ENCODE measurements around the gene LGR4.
"Not testable (repeated sequence)": the region's sequence is repeated elsewhere in the genome, so short reads cannot be mapped to it uniquely, and the experiment has no call there.

Gene LGR4

GRCh38 chr11:27459191-27459590, 13.4 kb downstream of the LGR4 start:
- no peak for DNase-seq (ENCODE audit: low spot score)

DNA sequence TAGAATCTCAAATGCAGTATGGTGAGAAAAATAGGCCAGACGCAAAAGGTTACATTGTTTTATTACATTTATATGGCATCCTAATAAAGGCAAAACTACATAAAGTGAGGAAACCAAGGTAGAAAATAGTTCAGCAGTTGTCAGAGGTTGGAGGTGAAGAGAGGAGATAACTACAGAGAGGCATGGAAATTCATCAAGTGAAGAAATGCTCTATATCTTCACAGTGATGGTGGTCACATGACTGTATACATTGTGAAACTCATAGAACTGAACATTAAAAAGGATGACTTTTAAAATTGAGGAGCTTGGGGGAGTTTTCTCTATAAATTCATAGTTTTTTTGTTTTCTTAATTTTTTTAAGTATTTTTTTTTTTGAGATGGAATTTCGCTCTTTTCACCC, 14.4 kb downstream of the LGR4 start:
- no peak for DNase-seq (ENCODE audit: low spot score)

DNA sequence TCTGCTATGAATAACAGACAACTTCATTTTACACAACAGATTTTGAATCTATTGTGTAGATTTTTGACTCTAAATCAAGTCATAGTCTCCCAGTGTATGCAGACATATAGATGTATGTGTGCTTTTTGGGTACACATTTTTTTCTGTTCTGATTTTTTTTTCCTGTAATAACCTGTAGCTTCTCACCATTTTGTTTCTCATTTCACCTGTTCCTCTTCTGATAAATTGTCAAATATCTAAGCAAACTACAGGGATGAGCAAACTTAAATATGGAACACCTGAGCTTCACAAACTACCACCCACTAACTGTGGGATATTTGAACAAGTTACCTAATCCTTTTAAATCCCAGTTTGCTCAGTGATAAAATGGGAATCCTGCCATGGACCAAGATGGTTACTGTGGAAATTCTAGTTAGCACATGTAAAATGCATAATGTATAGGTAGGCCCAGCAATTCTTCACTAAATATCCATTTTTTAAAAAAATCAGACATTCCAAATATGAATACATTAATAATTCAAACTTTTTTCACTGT, 15.7 kb downstream of the LGR4 start:
- DNase-seq (ENCODE audit: low spot score) = no peak

DNA sequence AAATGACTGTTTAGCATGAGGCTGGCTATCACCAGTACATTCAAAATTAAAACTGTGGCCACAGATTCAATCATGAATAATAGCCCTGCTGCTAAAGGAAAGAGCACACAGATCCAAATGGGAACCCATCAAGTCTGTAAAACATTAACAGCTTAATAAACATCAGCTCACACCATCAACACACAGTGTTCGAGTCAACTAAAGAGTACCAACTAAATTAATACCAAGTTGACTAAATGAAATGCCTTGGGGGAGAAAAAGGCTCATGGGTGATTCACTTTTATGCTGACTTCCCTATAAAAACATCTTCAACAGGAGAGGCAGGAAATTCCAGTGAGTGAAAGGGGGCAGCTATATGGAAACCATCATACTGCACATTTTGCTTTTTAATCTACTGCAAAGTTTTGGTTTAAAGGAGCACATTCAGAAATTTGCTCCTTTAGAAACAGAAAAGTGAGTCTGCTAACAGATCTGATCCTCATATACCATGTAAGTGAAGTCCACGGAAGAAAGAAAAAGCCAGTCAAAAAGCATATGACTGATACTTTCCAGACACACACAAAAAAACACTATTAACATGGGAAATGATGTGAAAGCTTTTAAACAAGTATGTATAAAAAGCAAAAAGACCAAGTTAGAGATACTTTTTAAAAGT, 16.3 kb downstream of the LGR4 start:
- DNase-seq (ENCODE audit: low spot score) = no peak

DNA sequence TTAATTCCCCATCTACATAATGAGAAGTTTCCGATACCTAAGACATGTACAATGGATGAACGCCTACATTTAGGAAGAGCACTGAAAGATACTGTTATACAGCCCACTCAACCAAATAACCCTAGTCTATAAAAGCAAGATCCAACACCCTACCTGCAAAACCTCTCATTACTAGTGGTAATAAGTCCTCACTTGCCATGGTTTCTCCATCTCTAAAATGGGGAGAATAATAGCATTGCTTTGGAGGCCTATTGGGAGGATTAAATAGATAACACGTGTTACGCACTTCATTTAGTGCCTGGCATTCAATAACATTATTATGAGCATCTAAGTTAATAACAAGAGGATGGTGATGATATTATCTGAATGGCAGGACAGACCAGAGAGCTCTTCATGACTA, 16.9 kb downstream of the LGR4 start:
- DNase-seq (ENCODE audit: low spot score) = no peak

GRCh38 chr11:27453701-27454100, 18.9 kb downstream of the LGR4 start:
- DNase-seq (ENCODE audit: low spot score) = no peak

GRCh38 chr11:27452147-27452546, 20.4 kb downstream of the LGR4 start:
- DNase-seq (ENCODE audit: low spot score) = no peak

DNA sequence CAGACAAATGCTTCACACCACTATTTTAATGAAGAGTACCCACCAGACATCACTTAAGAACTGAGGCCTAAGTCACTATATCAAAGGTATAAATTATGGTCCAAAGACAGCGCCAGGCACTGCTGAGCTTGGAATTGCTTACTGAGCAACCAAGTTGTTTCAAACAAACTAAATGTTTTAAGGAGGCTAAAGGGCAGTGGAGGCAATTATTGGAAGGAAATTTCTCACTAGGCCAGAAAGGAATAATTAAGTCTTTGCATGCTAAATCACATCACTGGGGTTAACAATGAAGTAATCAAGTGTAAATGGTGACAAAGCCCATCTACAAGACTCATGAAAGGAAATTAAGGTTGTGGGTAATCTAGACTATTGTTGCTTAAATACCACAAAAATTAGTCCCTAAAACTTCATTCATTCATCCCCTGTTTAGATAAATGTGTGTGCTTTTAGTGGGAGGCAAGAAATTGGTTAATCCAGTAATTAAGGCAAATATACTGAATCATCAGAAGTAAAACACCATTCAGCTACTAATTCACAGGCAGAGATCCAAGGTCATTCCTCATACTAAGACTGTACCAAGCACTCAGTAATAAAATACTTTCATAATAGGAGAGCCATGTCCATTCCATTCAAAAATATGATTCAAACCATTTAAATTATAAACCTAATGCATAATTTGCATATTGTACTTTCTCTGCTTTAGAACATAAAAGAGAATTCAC, 21.2 kb downstream of the LGR4 start:
- no peak for DNase-seq (ENCODE audit: low spot score)

DNA sequence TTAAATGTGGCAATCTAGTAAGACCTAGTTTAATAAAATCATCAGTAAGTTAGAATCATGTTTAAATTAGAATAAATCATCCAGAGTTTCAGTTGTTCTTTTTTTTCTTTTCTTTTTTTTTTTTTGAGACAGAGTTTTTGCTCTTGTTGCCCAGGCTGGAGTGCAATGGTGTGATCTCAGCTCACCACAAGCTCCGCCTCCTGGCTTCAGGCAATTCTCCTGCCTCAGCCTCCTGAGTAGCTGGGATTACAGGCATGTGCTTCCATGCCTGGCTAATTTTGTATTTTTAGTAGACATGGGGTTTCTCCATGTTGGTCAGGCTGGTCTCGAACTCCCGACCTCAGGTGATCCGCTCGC, 24.4 kb downstream of the LGR4 start:
- not testable (repeated sequence) for DNase-seq (ENCODE audit: low spot score)

GRCh38 chr11:27447288-27448183, 25.1 kb downstream of the LGR4 start:
- no peak for DNase-seq (ENCODE audit: low spot score)

GRCh38 chr11:27445625-27446024, 27.0 kb downstream of the LGR4 start:
- no peak for DNase-seq (ENCODE audit: low spot score)

DNA sequence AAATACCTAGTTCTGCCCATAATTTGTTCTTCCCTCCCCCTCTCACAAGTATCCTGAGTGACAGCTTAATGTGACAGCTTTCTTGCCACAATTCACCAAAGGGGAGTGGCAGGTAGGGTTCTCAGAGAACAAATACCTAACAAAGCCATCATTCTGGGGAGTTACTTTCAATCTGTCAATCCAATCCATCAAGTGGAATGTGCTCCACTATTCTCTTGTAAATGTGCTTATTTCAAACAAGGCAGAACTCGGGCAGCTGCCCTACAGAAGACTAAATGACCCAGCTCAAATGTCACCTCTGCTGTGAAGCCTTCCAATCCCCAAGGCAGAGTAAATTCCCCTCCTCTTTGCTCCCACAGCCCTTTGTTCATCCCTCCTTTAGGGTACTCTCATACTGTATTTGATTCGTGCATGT, 27.8 kb downstream of the LGR4 start:
- no peak for DNase-seq (ENCODE audit: low spot score)

DNA sequence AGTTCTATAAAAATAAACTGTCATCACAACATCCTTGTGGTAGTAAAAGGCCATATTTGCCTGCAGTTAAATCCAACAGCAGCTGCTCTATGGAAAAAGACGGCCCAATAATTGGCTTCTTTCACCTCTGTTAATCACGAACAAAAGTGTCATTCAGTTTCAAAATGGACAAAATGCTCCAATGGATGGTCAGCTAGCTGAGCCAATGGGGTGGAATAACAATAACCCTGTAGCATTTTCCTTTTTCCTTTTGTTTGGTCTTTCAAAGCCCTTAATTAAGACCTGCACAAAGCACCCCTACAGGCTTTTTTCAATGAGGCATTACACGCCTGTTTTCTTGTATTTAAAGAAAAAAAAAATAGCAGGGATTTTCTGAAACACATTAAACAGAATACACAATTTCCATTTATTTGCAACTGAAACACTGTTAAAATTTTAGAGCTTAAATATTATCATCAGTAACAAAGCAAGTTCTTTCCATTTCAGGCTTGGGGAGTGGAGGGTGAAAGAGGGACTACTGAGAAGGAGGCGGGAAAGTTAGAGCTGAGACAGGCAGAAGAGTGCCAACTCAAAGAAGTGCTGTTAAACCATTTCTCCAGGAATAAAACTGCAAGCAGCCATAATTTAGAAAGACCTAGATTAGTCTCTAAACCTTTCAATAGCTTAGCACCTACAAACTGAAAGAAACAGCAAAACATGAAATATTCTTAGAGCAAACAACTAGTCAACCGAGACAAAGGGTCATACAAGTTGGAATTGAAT, 28.7 kb downstream of the LGR4 start:
- DNase-seq (ENCODE audit: low spot score) = no peak

DNA sequence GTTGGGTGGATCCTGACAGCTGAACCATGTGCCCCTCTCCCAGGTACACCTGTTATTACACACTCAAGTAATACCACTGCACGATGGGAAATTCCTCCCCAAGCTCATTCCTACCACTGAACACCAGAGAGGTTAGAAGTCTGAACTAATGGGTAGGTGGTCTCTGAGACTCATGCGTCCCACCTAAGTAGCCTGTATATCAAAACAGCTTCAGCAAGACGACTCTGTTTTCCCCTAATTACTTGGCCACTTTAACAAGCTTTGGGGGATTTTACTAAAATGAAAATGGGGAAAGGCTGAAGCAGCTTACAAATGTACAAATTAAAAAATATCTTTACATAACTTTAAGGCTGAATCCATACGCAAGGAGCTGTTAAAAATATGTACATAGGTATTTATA, 29.4 kb downstream of the LGR4 start:
- DNase-seq (ENCODE audit: low spot score) = no peak

DNA sequence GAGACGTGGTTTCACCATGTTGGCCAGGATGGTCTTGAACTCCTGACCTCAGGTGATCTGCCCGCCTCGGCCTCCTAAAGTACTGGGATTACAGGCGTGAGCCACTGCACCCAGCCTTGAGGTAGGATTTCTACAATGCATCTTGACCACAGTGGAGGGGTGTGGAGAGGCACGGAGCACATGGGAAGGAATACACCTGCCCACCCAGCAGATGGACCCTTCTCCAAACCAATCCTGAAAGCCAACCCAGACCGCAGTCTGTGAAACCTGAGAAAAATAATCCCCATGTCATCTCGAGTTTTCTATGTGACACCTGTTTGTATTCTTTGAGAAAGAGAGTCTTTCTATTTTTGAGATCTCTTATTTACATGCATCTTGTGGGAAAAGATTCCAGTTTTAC, 32.5 kb downstream of the LGR4 start:
- DNase-seq (ENCODE audit: low spot score) = no peak

DNA sequence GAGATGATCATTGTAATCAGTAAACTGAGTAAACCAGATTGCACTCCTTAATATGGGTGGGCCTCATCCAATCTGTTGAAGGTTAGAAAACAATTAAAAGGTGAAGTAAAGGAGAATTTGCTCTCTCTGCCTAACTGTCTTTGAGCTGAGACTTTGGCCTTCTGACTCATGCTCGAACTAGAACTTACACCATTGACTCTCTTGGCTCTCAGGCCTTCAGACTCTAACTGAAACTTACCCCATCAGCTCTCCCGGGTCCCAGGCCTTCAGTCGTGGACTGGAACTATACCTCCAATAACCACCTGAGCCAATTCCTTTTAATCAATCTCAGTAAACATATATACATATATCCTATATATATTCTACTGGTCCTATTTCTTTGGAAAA, 34.0 kb downstream of the LGR4 start:
- DNase-seq (ENCODE audit: low spot score) = no peak

DNA sequence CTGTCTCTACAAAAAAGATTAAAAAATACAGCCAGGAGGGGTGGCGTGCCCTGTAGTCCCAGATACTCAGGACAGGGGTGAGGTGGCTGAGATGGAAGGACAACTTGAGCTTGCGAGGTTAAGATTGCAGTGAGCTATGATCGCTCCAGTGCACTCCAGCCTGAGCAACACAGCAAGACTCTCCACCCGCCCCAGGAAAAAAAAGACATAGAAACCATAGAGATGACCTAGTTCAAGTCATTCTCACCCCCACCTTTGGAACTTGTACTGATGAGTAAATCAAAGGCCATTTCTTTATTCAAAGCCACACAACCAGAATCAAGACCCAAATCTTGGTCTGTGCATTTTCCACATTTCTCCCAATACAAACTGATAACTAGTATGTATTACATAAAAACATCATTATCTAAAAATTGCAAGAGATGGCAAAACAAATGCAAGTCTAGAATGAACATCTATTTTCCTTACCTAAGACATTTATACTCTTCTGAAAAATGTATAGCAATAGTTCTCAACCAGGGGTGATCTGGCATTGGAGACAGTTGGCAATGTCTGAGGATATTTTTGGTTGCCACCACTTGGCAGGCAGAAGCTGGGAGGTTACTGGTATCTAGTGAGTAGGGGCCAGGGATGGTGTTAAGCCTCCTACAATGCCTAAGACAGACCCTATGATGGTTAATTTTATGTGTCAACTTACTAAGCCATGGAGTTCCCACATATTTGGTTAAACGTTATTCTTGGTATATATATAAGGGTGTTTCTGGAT, 34.6 kb downstream of the LGR4 start:
- DNase-seq (ENCODE audit: low spot score) = no peak

GRCh38 chr11:27436916-27437315, 35.7 kb downstream of the LGR4 start:
- DNase-seq (ENCODE audit: low spot score) = no peak

DNA sequence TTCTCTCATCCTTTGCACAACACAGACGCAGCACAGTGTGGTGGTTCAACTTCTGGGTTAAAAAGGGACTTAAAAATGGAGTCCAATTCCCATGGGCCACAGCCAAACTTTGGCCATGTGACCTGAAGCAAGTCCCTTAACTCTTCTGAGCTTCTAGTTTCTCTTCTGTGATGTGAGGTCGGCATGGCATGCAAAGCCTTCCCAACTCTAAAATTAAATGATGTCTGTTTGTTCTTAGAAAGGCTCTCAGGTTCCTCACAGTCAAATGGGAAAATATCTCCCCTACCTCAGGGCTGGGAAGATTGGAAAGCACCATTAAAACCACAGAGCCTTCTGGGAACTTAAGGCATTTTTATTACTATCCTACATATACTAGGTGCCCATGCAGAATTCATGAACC, 38.8 kb downstream of the LGR4 start:
- DNase-seq (ENCODE audit: low spot score) = no peak

- peak; percentile 7 for DNase-seq (ENCODE audit: low spot score)
Observed at GRCh38 chr11:27431808-27432207, 40.8 kb downstream of the LGR4 start.

GRCh38 chr11:27429761-27430393, 42.7 kb downstream of the LGR4 start:
- no peak for DNase-seq (ENCODE audit: low spot score)
